ENCODE data around the gene ARSB.
"Not testable (repeated sequence)": the region's sequence is repeated elsewhere in the genome, so short reads cannot be mapped to it uniquely, and the experiment has no call there.

The ARSB gene

DNA sequence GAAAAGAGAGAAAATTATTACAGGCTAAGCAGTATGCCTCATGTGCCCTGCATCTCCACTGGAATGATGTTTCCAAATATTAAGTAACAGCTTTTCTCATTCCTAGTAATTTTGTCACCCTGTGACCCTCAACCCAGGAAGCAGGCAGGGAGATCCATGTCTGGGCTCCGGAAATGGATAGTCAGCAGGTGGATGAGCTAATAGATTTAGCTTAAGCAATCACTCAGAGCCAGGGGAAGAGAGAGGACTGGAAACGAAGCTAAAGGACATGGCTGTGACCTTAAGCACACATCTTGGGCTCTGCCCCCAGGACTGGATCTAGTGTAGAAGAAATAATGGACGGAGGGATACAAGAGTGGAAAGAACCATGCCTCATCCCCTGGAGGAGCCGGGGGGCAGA is 89.5 kb downstream of the ARSB start:
- DNase-seq = no peak

DNA sequence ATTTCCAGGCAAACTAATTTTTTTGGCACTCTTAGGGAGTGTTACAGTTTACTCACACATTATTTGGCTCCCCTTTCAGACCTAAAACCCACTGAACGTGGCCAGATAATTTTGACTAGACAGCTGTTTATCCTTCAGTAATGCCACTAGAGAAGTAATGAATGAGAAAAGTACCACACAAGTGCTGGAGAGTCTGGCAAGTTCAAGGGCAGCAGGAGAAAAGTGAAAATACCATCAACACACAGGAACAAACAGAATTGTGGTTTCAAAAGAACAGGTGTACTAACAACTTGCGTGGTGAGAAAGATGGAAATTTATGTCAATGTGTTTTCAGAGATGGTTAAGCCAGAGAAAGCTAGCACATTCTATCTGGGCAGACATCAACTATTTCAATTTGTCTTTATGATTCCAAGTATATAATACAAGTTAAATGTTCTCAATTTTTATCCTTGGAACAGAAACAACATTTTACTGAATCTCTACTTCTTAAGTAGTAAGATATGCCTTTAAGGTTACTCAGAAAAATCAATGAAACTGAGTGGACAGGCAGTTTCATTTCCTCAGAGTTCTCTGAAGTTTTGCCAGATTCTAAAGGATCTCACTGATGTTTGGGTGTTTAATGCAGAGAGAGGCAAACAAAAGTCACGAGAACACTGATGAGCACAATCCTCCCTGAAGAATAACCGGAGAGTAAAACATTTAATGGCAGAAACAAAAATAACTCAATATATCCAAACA is 91.0 kb downstream of the ARSB start:
- no peak for DNase-seq

DNA sequence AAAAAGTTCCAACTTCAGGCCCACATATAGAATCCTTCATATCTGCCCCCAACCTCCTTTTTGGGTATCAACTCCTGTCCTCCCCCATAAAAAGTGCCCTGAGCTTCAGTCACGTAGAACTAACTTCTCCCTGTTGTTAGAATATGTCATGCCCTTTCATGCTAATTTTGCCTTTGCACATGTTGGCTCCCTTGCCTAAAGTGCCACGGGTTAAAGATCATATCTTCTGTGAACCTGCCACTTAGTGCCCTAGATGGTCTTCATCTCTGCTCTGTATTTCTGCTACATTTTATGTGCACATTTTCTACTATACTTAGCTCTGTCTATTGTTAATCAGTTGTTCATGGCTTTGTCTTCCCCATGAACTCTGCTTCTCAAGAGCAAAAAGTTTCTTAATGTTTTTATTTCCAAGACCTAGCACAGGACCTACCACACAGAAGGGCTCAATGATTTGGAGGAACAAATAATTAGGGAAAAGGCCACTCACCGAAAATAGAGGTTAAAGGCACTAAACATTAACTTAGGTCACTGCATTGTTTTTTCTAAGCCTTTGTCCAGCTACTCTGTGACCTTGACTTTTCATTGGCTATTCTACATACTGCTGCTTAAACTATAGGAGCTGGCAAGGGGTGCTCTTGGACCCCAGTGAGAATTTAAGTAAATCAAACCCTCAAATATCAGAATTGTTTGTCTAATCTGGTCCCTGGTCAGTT is 94.3 kb downstream of the ARSB start:
- no peak for DNase-seq

DNA sequence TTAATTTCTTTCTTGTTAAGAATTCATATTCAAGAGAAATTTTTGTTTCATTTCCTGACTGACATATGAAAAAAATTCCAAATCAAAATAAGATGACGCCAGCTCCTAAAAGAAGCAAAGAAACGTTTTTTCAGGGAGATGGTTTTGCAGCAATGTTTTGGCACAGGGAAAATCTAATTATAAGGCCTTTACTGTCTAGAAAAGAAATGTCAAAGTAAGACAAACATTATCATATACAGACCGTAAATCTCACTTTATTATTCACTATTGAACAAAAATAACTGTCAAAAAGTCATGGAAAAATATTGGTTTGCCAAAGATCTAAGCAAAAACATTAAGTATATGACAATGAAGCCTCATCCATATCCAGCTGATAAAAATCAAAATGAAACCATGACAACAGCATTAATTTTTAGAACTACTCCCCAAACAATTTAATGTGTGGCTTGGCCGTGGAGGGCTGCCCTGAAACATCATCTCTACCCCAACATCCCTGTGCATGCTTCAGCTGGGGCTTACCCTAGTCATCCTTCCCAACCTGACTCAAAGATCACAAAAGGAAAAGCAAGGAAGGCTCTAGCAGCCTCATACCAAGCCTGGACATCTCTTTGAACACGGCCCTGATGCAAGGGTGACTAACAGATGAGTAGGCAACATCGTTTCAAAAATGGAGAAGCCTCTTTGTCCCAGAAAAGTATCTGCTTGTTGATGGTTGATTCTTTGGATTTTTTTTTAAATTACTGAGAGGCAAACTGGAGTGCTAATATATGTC is 95.6 kb downstream of the ARSB start:
- no peak for DNase-seq

DNA sequence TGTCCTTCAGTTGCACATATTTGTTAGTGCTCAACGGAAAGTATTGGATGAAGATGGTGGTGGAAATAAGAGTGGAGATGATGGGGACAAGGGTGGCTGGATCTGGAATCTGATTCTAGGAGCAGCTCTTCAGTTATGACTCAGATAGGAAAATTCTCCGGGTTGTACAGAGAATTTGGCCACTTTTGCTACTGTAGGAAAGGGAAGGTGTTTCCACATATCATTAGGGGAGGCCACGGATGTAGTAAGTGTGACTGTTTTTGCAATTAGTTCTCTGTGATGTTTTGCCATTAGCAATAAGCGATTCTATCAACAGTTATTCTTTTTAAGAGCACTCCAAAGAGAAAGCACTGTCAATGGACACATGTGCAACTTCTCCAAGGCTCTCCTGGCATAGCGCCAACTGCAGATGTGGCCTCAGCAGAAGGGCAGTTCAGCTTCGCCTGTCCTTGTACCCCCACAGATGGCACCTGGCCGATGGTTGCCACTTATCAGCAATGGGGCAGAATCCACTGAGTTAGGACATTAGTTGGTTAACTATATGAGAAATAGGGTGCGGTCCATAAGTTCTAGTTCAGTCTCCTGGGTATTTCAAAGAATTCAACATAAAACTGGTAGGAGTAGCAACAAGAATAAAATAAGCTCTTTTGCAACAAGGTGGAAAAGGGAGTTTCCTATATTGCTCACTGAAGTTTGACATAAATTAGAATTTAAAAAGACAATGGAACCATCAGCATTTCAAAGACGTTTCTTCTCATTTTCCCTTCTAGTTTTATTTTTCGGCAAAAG is 96.3 kb downstream of the ARSB start:
- DNase-seq = no peak

DNA sequence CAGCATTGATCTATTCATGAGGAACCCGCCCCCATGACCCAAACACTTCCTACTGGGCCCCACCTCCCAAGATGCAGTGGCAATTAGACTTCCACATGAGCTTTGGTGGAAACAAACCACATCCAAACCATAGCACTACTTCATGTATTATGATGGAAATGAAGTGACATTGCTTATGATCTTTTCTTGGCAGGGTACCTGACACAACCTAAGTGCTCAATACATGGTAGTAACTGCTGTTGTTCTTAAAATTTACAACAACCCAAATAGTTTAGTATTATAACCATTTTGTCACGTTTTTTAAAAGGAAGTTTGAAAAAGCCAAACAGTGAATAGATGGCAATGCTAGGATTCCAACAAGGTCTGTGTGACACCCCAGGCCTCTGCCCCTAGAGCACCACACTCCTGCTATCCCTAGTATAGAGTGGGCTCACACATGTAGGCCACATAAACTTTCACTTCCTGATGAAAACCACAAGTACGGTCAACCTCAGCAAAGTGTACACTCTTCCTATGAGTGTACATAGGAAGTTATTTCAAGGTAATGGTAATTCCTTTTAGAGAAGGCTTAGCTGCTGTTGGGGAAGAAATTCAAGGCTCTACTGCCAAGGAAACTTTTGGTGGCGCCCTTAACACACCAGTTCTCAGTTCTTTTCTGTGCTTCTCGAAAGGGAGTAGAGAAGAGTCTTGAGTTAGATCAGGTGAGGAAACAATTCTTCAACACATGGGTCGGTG is 97.6 kb downstream of the ARSB start:
- no peak for DNase-seq

DNA sequence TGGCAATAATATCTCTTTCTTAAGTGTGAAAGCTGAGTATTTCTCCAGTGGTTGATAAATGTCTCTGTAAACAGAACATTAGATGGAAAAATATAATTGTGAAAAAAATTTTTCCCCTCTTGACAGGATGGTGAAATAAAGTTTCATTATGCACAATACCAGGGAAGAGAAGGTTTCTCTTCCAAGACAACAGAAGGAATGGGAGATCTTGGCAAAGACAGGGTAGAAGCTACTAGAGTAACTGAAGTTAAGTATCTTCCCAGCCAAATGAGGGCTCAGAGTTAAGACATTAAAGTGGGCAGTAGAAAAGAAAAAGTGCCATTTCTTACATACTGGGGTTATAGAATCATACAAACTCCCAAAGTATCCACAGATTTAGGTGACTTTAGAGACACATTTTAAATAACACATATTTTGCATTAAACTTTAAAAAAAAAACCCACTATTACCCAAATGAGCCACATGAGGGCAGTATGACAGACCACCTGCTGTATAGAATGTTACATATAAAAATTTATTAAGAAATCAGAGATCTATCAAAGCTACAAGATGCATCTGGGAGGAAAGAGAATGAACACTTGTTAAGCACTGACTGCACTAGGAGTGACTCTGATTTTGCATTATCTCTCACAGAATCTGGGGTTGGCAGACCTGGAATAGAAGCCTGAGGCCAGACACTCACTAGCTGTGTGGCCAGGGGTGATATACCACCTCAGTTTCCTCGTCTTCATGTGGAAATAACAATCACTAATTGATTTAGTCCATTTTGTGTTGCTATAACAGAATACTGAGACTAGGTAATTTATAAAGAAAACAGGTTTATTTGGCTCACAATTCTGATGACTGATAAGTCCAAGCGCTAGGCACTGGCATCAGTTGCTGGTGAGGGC is 98.5 kb downstream of the ARSB start:
- DNase-seq = no peak

DNA sequence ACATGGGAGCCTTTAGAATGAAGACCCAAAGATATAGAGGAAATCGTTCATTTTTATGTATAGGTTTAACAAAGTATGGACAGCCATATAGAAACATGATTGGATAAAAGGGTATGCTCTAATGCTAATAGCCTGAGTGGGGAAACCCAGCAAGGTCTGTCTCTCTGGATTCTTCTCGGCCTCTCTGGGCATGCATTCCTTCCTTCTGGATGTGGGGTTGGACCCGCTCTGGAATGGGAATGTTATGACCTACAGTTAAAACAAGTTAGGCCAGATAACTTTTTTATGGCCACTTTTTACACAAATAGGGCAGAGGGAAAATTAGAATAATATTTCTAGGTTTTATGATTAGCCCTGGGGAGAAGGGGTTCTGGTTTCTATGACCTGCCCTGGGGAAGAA is 103.2 kb downstream of the ARSB start:
- no peak for DNase-seq

DNA sequence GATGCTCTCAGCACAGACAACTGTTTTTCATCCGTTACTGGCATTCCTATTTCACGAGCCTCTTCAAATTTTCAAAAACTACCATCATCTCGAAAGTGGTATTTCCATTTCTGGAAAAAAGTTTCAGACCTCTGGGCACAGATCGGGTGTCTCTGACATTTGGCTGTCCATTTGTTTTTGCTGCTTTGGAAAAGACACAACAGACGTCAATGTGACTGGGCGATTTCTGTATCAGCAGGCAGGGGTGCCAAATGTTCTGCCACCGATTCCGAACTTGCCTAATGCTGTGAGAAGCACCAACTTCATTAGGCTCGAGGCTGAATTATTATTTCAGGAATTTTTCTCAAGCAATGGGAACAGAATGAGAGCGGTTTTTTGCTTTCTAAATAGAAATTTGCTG is 105.6 kb downstream of the ARSB start:
- DNase-seq = no peak

DNA sequence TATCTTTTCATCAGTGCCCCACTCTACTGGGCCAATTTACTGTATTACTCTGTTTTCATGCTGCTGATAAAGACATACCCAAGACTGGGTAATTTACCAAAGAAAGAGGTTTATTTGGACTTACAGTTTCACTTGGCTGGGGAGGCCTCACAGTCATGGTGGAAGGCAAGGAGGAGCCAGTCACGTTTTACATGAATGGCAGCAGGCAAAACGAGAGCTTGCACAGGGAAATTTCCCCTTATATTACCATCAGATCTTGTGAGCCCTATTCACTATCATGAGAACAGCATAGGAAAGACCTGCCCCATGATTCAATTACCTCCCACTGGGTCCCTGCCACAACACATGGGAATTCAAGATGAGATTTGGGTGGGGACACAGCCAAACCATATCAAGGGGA is 119.0 kb downstream of the ARSB start:
- DNase-seq = not testable (repeated sequence)

DNA sequence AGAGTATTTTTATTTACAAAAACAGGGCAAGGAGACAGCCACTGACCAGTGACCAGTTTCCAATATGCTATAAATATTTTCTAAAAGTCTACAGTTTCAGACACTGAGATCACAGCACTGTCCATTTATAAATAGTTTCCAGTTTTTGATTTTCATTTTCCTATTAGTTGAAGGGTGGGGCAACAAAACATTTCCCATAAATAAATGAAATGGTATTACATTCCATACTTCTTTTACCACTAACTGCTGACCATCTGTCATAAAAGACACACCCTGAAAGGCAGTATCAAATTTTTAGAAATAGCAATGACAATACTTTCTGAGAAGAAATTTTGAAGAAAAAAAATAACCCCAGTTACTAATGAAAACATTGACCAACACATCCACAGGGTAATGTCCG is 126.7 kb downstream of the ARSB start:
- no peak for DNase-seq

DNA sequence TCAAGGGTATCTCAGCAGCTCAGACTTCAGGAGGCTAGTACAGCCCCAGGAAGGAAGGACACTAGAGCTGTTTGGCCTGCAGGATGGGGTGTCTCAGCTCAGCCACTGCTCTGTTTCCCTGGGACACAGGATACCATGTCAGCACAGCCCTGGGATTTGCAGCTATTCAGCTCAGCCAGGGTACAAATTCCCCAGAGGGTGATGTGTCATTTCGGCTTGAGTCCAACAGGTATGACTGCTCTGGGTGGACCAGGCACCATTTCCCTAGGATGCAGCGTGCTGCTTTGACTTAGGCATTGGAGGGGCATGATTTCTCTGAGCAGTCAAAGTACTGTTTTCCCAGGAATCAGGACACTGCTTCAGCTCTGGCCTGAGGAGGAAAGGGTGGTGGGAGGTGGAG is 130.1 kb downstream of the ARSB start:
- no peak for DNase-seq

DNA sequence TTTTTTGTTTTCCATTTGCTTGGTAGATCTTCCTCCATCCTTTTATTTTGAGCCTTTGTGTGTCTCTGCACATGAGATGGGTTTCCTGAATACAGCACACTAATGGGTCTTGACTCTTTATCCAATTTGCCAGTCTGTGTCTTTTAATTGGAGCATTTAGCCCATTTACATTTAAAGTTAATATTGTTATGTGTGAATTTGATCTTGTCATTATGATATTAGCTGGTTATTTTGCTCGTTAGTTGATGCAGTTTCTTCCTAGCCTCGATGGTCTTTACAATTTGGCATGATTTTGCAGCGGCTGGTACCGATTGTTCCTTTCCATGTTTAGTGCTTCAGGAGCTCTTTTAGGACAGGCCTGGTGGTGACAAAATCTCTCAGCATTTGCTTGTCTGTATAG is 133.2 kb downstream of the ARSB start:
- DNase-seq = not testable (repeated sequence)

DNA sequence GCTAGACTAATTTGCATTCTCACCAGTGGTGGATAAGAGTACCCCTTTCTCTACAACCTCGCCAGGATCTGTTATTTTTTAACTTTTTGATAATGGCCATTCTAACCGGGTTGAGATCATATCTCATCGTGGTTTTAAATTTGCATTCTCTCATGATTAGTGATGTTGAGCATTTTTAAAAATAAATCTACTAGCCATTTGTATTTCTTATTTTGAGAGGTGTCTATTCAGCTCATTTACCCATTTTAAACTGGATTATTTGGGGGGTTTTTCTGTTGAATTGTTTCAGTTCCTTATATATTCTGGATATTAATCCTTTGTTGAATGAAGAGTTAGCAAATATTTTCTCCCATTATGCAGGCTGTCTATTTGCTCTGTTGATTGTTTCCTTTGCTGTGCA is 139.6 kb downstream of the ARSB start:
- DNase-seq = no peak

DNA sequence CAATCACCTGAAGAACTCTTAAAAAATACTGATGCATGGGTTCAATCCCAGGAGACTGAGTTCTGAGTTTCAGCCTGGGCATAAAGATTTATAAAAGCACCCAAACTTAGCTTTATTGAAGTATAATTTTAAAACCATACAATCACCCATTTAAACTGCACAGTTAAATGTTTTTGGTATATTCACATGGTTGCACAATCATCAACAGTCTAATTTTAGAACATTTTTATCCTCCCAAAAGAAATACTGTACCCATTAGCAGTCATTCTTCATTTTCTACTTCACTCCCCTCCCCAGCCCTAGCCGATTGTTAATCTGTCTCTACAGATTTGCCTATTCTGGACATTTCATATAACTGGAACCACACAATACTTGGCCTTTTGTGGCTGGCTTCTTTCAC is 141.7 kb downstream of the ARSB start:
- DNase-seq = no peak

DNA sequence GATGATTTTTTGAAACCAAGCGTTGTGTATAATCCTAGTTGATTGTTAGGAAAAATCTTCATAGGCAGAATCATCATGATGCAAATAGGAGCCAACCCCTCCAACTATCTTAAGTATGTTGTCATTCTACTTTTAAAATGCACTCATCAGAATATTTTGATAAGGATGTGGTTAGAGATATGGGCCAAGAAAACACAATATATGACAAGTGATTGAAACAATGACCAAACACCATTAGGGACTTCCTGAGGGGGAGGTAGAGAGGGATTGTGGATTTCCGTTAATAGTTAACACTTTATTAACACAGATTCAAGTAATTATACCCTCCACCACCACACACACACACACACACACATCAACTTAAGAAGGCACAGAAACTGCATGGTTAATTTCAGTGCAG is 143.3 kb downstream of the ARSB start:
- DNase-seq = no peak

DNA sequence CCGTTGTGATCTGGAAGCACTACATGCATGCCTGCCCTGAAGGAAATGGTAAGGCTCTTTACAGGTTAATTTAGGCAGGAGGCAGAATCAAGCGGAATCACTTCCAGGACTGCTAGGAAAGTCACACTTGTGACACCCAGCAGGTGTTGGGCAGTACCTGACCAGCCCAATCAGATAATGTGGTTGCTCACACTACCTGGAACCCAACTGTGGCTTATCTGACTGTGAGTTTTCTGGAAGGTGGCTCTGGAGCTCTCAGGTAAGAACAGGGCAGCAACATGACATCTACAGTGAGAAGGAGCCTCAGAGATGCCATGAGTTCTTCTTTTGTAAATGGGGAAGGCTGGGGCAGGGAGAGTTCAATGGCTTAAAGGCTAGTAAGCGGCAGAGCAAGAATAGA is 146.4 kb downstream of the ARSB start:
- no peak for DNase-seq

DNA sequence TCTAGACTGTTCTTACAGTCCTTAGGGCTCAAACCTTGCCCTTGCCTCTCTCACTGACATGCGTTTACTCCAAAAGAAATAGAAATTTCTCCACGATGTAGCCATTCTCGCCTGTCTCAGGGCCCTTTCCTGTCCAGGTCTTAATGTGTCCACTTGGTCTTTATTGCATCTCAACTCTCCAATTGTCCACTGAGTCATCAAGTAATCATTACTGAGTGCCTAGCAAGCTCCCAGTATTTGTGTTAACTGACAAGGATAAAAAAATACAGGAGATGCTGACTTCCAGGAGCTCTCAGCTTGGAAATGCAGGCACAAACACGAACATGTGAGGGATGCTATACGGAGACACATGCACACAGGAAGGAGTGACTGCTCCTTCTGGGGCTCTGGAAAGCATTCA is 147.3 kb downstream of the ARSB start:
- no peak for DNase-seq

DNA sequence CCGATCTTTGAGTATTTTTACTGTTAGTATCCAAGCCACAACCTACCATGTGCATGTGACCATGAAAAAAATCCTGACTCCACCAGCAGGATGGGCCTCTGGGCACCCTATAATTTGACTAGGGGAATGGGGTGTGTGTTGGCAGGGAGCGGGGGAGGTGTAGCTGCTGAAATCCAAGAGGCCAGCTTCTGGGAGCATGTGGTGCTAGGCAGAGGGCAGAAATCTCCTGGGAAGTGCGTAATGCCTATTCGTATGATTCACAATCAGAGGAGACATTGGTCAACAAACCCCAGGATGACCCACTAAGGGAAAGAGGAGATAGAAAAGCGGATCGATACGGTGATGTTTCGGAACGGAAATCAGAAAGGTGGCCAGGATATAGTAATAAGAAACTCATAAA is 149.9 kb downstream of the ARSB start:
- no peak for DNase-seq

DNA sequence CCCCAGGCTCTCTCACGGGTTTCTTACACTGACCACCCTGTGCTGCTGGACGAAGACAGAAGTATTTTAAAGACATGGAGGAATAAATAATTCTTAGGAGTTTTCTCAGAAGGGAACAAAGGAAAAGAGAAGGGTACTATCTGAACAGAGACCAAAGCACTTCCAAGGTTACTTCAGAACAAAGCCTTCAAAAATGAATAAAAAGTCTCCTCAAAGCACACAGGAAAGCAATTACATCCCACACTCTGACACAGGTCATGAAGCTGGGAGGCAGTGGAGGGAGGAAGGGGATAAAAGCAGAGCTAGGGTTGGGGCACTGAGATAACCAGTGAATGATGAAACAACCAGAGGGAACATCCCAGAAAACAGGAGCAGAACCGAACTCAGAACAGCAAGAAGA is 151.8 kb downstream of the ARSB start:
- DNase-seq = no peak

DNA sequence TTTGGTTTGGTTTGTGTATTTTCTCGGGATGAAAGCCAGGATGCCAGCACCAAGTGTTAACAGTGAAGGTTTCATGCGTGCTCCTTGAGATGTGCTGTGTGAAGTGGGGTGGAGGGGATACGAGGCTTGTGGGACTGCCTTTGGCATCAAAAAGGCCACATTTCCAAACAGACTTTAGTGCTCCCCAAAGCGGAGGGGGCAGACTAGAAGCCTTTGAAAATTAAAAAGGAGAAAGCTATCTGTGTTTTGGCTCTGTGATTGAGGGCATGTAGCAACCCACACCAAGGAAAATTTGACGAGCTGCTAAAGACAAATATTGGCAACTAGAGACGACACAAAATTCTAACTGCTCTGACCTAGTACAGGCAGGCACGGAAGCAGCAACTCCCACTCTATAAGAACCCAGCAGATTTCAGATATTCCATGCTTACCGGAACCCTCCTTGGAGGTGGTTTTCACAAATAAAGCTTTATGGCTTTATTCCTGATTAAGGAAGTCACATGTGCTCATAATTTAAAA is 154.5 kb downstream of the ARSB start:
- no peak for DNase-seq

All from GF-D8 (cell line).